Uterus (tissue), 4 donors: ENCODE measurements around the gene AGBL1. TPM values are rescaled to one million over a fixed set of nuclear protein-coding genes. Genes with fewer than 3 reads are reported as not detected.

Experiments
- DNase-seq, 2 donors: peaks; one replicate each; pipeline ENCODE4 v3.0.0-alpha.2; 2019 to 2020
- H3K27ac ChIP-seq, 2 donors: fragments of 200-600 bp; sonication (generic); 1 replicate in 1 of 2; 2 replicates in 1 of 2; pipeline ENCODE4 v1.5.1; 2016 to 2018
- H3K27me3 ChIP-seq, 2 donors: fragments of 200-600 bp; sonication (generic); one replicate each; pipeline ENCODE4 v1.5.1; 2018 to 2019; ENCODE audit warnings: control low read depth in 1 of 2
- H3K36me3 ChIP-seq, 2 donors: fragments of 200-600 bp; sonication (generic); one replicate each; pipeline ENCODE4 v1.5.1; 2019; ENCODE audit warnings: control low read depth in 1 of 2
- H3K4me1 ChIP-seq, 2 donors: fragments of 200-600 bp; sonication (generic); one replicate each; pipeline ENCODE4 v1.5.1; 2018 to 2019; ENCODE audit warnings: control low read depth in 1 of 2
- H3K4me3 ChIP-seq, 2 donors: fragments of 200-600 bp; sonication (generic); 1 replicate in 1 of 2; 2 replicates in 1 of 2; pipeline ENCODE4 v1.5.1; 2018 to 2019; ENCODE audit warnings: mild to moderate bottlenecking in 1 of 2
- H3K9me3 ChIP-seq, 2 donors: fragments of 200-600 bp; sonication (generic); one replicate each; pipeline ENCODE4 v1.5.1; 2019; ENCODE audit warnings: control low read depth in 1 of 2
- POLR2A ChIP-seq, 2 donors: fragments of 450-650 bp; IDR thresholded peaks; one replicate each; pipeline ENCODE4 v1.6.1; 2016; ENCODE audit warnings: antibody characterized with exemption in 2 of 2, mild to moderate bottlenecking in 1 of 2, moderate library complexity in 1 of 2
- intact Hi-C: fragments of 100-400 bp; cut with DNase I; formaldehyde crosslinking; loops from one replicate; pipeline ENCODE4 v1.15.1; 2023; ENCODE audit warnings: low total_unique reads
- total RNA-seq, 4 donors: library from RNA; depleted of rRNA in 3 of 4; stranded (reverse); fragments of >200 nt in 3 of 4; gene quantifications; one replicate each; pipeline versions ENCODE4 v1.1.0 to v1.2.4, GENCODE V29; 2014 to 2023
- TF ChIP-seq, protein P1 (sequence below), 4 experiments: fragments of 200-600 bp in 2 of 4; fragments of 450-650 bp in 2 of 4; sonication (generic) in 2 of 4; IDR thresholded peaks; one replicate each; pipeline ENCODE4 v1.5.1; 2016 to 2019; ENCODE audit warnings: antibody characterized with exemption in 4 of 4, mild to moderate bottlenecking in 2 of 4, moderate library complexity in 1 of 4
- donor health status: DM: yes; HTN: yes; CAD: no.

The AGBL1 gene
- total RNA-seq, 4 donors from 2014 or later = 0.07 TPM; not detected in 3

DNA sequence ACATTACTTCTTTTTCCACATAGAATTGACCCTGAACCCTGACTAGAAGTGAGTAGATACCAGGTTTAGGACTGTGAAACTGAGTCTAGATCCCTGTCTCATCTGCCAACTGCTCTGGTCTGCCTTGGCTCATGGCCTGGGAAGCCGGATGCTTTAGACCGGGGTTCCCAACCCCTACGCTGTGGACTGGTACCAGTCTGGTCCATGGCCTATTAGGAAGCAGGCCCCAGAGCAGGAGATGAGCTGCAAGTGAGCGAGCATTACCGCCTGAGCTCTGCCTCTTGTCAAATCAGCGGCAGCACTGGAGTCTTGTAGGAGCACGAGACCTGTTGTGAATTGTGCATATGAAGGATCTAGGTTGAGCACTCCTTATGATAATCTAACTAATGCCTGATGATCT is 734.2 kb downstream of the AGBL1 start:
- no peak for DNase-seq
- H3K27me3 ChIP-seq = no peaks in the 10 kb centered on the region
- H3K36me3 ChIP-seq = no peaks in the 10 kb centered on the region
- intact Hi-C loops = no loop called here
- H3K4me1 ChIP-seq = peaks cover 0 to 6% of the 10 kb centered on the region in 2 donors
- TF ChIP-seq POLR2A (IDR thresholded peaks at IDR 0.05) = no peak
- TF ChIP-seq, protein P1, sequence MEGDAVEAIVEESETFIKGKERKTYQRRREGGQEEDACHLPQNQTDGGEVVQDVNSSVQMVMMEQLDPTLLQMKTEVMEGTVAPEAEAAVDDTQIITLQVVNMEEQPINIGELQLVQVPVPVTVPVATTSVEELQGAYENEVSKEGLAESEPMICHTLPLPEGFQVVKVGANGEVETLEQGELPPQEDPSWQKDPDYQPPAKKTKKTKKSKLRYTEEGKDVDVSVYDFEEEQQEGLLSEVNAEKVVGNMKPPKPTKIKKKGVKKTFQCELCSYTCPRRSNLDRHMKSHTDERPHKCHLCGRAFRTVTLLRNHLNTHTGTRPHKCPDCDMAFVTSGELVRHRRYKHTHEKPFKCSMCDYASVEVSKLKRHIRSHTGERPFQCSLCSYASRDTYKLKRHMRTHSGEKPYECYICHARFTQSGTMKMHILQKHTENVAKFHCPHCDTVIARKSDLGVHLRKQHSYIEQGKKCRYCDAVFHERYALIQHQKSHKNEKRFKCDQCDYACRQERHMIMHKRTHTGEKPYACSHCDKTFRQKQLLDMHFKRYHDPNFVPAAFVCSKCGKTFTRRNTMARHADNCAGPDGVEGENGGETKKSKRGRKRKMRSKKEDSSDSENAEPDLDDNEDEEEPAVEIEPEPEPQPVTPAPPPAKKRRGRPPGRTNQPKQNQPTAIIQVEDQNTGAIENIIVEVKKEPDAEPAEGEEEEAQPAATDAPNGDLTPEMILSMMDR (IDR thresholded peaks at IDR 0.05) = no peak
- H3K4me3 ChIP-seq = no peak overlapping the region
- H3K27ac ChIP-seq = no peak overlapping the region
- no peaks in the 10 kb centered on the region for H3K9me3 ChIP-seq

DNA sequence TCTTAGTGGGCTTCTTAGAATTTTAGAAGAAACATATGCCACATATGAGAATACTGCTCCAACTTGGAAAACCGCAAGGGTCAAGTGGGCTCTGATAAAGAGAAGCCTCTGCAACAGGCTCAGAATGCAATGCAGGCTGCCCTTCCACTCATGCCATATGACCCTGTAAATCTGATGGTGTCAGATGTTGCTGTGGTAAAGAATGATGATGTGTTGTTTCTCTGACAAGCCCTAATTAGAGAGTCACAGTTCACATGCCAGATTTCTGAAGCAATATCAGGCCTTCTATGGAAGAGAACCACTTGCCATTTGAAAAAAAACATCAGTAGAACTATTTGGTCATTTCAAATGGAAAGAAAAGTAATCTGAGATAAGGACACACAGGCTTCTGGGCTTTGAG is 749.6 kb downstream of the AGBL1 start:
- Histone ChIP-seq H3K4me1 (no peaks in the 10 kb centered on the region), H3K9me3 (no peaks in the 10 kb centered on the region), H3K4me3 (no peak overlapping the region), H3K27ac (no peak overlapping the region), H3K27me3 (no peaks in the 10 kb centered on the region), H3K36me3 (no peaks in the 10 kb centered on the region)
- DNase-seq = no peak
- intact Hi-C loops = no loop called here
- TF ChIP-seq, protein P1 (IDR thresholded peaks at IDR 0.05) = no peak
- no peak for TF ChIP-seq POLR2A (IDR thresholded peaks at IDR 0.05)

- H3K36me3 ChIP-seq = no peaks in the 10 kb centered on the region
Measured at GRCh38 chr15:86830304-86830703, 750.6 kb downstream of the AGBL1 start.

GRCh38 chr15:86833595-86833994 is 753.9 kb downstream of the AGBL1 start:
- no peaks in the 10 kb centered on the region for H3K36me3 ChIP-seq
- TF ChIP-seq, protein P1 (IDR thresholded peaks at IDR 0.05) = no peak
- no peak for TF ChIP-seq POLR2A (IDR thresholded peaks at IDR 0.05)
- no peak overlapping the region for H3K4me3 ChIP-seq
- no peaks in the 10 kb centered on the region for H3K4me1 ChIP-seq
- no peak for DNase-seq
- no peaks in the 10 kb centered on the region for H3K9me3 ChIP-seq
- no peaks in the 10 kb centered on the region for H3K27me3 ChIP-seq
- H3K27ac ChIP-seq = no peak overlapping the region
- intact Hi-C loops = no loop called here

More at GRCh38 chr15:86830304-86830703, 750.6 kb downstream of the AGBL1 start:
- DNase-seq = no peak
- TF ChIP-seq, protein P1 (IDR thresholded peaks at IDR 0.05) = no peak
- no peak for TF ChIP-seq POLR2A (IDR thresholded peaks at IDR 0.05)
- no peaks in the 10 kb centered on the region for H3K9me3 ChIP-seq
- intact Hi-C loops = no loop called here
- no peak overlapping the region for H3K27ac ChIP-seq
- no peaks in the 10 kb centered on the region for H3K27me3 ChIP-seq
- H3K4me1 ChIP-seq = no peaks in the 10 kb centered on the region
- H3K4me3 ChIP-seq = no peak overlapping the region

GRCh38 chr15:86834115-86834863 is 754.6 kb downstream of the AGBL1 start:
- TF ChIP-seq POLR2A (IDR thresholded peaks at IDR 0.05) = no peak
- TF ChIP-seq, protein P1 (IDR thresholded peaks at IDR 0.05) = no peak
- H3K27me3 ChIP-seq = no peaks in the 10 kb centered on the region

More at GRCh38 chr15:86834115-86834863, 754.6 kb downstream of the AGBL1 start:
- Histone ChIP-seq H3K36me3 (no peaks in the 10 kb centered on the region), H3K4me1 (no peaks in the 10 kb centered on the region), H3K9me3 (no peaks in the 10 kb centered on the region), H3K4me3 (no peak overlapping the region), H3K27ac (no peak overlapping the region)
- intact Hi-C loops = no loop called here
- no peak for DNase-seq
